H1 (cell line): ENCODE results near the gene SGMS1. TPM values are rescaled to one million over a fixed set of nuclear protein-coding genes. Genes with fewer than 3 reads are reported as not detected.

ENCODE experiments used
- CTCF ChIA-PET: fragments of 300-600 bp; sonication (Branson Sonifier 250); formaldehyde crosslinking; loops from one replicate; lab custom pipeline; 2021; ENCODE audit not compliant: partially characterized antibody; lab: Charles Lee
- POLR2A ChIA-PET: fragments of 300-600 bp; sonication (Branson Sonifier 250); formaldehyde crosslinking; loops from one replicate; lab custom pipeline; 2021; ENCODE audit warnings: inconsistent platforms; ENCODE audit not compliant: partially characterized antibody; lab: Charles Lee
- DNase-seq, 2 experiments: peaks; one replicate each; pipeline versions ENCODE4 v3.0.0 to v3.0.0-alpha.2; 2010 to 2022; ENCODE audit warnings: low spot score in 2 of 2, low read depth in 1 of 2, mixed read lengths in 1 of 2
- FAIRE-seq: peaks from 2 replicates; lab custom pipeline; 2011; peaks lifted over from hg19 to GRCh38; lab: Jason Lieb, UNC
- H2AFZ ChIP-seq: 2 replicates; pipeline ENCODE4 v1.8.1; 2012; ENCODE audit warnings: low read length, inconsistent platforms
- H2AK5ac ChIP-seq: 2 replicates; pipeline ENCODE4 v1.6.1; 2013; ENCODE audit warnings: low read depth, low read length
- H2BK120ac ChIP-seq: replicated peaks from 2 replicates; pipeline ENCODE3; 2013; ENCODE audit warnings: low read depth, low read length, inconsistent platforms
- H2BK12ac ChIP-seq: 2 replicates; pipeline ENCODE4 v1.6.1; 2013; ENCODE audit warnings: low read depth, low read length
- H2BK15ac ChIP-seq: 2 replicates; pipeline ENCODE4 v1.6.1; 2013; ENCODE audit warnings: low read length
- H2BK20ac ChIP-seq: 2 replicates; pipeline ENCODE4 v1.6.1; 2013; ENCODE audit warnings: low read length
- H2BK5ac ChIP-seq: 2 replicates; pipeline ENCODE4 v1.6.1; 2013; ENCODE audit warnings: low read depth, low read length
- H3K14ac ChIP-seq: 2 replicates; pipeline ENCODE4 v1.6.1; 2013; ENCODE audit warnings: inconsistent platforms; ENCODE audit not compliant: insufficient read length
- H3K18ac ChIP-seq: 2 replicates; pipeline ENCODE4 v1.6.1; 2013; ENCODE audit warnings: low read length; ENCODE audit errors: extremely low read depth
- H3K23ac ChIP-seq: 2 replicates; pipeline ENCODE4 v1.6.1; 2013; ENCODE audit warnings: inconsistent platforms; ENCODE audit not compliant: insufficient read length
- H3K23me2 ChIP-seq: 2 replicates; pipeline ENCODE4 v1.6.1; 2013; ENCODE audit warnings: low read depth, low read length
- H3K27ac ChIP-seq: 2 replicates; pipeline ENCODE4 v1.6.1; 2011; ENCODE audit warnings: low read depth, low read length, inconsistent platforms
- H3K27me3 ChIP-seq, 4 experiments: replicated peaks in 1 of 4; 1 replicate in 1 of 4; 2 replicates in 3 of 4; pipeline versions ENCODE4 v1.6.1 to v1.8.1; 2011 to 2013; ENCODE audit warnings: low read length in 3 of 4, mild to moderate bottlenecking in 3 of 4, inconsistent platforms in 2 of 4, mixed read lengths in 2 of 4, moderate library complexity in 1 of 4; ENCODE audit not compliant: control insufficient read depth in 3 of 4, insufficient read depth in 3 of 4; ENCODE audit errors: extremely low read depth in 1 of 4
- H3K36me3 ChIP-seq, 4 experiments: 2 replicates each; pipeline versions ENCODE4 v1.6.1 to v1.8.1; 2011 to 2013; ENCODE audit warnings: mild to moderate bottlenecking in 4 of 4, low read length in 3 of 4, moderate library complexity in 2 of 4, control low read depth in 1 of 4, inconsistent platforms in 1 of 4; ENCODE audit not compliant: insufficient read depth in 4 of 4, control insufficient read depth in 2 of 4
- H3K4ac ChIP-seq: replicated peaks from 2 replicates; pipeline ENCODE3; 2013; ENCODE audit warnings: low read length, low read depth, mixed read lengths, inconsistent platforms; ENCODE audit not compliant: insufficient read length
- H3K4me1 ChIP-seq, 4 experiments: replicated peaks in 1 of 4; 1 replicate in 1 of 4; 2 replicates in 3 of 4; pipeline versions ENCODE4 v1.6.1 to v1.8.1; 2011 to 2013; ENCODE audit warnings: low read length in 3 of 4, inconsistent platforms in 2 of 4, mixed read lengths in 1 of 4; ENCODE audit not compliant: insufficient read depth in 4 of 4, control insufficient read depth in 3 of 4
- H3K4me2 ChIP-seq, 2 experiments: 2 replicates each; pipeline versions ENCODE4 v1.6.1 to v1.8.1; 2011 to 2013; ENCODE audit warnings: low read depth in 2 of 2, low read length in 2 of 2, control low read depth in 1 of 2, inconsistent platforms in 1 of 2, mild to moderate bottlenecking in 1 of 2; ENCODE audit not compliant: insufficient read depth in 1 of 2
- H3K4me3 ChIP-seq, 4 experiments: fragments of 200-600, 300-600 bp in 1 of 4; sonication (generic), shearing (Covaris generic), sonication (Bioruptor Twin) in 1 of 4; 2 replicates each; pipeline versions ENCODE4 v1.5.1 to v1.8.1; 2011 to 2016; ENCODE audit warnings: low read length in 4 of 4, low read depth in 3 of 4, control low read depth in 2 of 4, inconsistent platforms in 2 of 4, mild to moderate bottlenecking in 2 of 4, mixed read lengths in 1 of 4, moderate library complexity in 1 of 4; ENCODE audit not compliant: insufficient read depth in 2 of 4; ENCODE audit errors: extremely low read depth in 1 of 4
- H3K56ac ChIP-seq: replicated peaks from 2 replicates; pipeline ENCODE3; 2013; ENCODE audit warnings: low read depth, mild to moderate bottlenecking, mixed read lengths, low read length, inconsistent platforms; ENCODE audit not compliant: insufficient read length
- H3K79me1 ChIP-seq: 2 replicates; pipeline ENCODE4 v1.6.1; 2013; ENCODE audit warnings: low read depth, low read length, control low read depth
- H3K79me2 ChIP-seq, 2 experiments: 2 replicates each; pipeline versions ENCODE4 v1.6.1 to v1.8.1; 2012 to 2013; ENCODE audit warnings: low read length in 2 of 2, mild to moderate bottlenecking in 2 of 2, inconsistent platforms in 1 of 2; ENCODE audit not compliant: insufficient read depth in 2 of 2, control insufficient read depth in 1 of 2
- H3K9ac ChIP-seq, 4 experiments: replicated peaks in 1 of 4; 1 replicate in 1 of 4; 2 replicates in 3 of 4; pipeline versions ENCODE4 v1.6.1 to v1.8.1; 2011 to 2013; ENCODE audit warnings: low read depth in 3 of 4, low read length in 3 of 4, control low read depth in 2 of 4, mild to moderate bottlenecking in 2 of 4, moderate library complexity in 2 of 4, inconsistent platforms in 1 of 4; ENCODE audit errors: extremely low read depth in 1 of 4
- H3K9me3 ChIP-seq, 2 experiments: 2 replicates each; pipeline versions ENCODE4 v1.6.1 to v1.8.1; 2012 to 2013; ENCODE audit warnings: mild to moderate bottlenecking in 2 of 2, moderate library complexity in 2 of 2, control low read depth in 1 of 2, inconsistent platforms in 1 of 2, low read depth in 1 of 2, low read length in 1 of 2, mixed read lengths in 1 of 2; ENCODE audit not compliant: insufficient read depth in 2 of 2
- H4K20me1 ChIP-seq, 2 experiments: replicated peaks in 1 of 2; 2 replicates each; pipeline versions ENCODE3 to v1.8.1; 2011 to 2013; ENCODE audit warnings: inconsistent platforms in 2 of 2, low read length in 2 of 2, mild to moderate bottlenecking in 1 of 2; ENCODE audit not compliant: insufficient read depth in 2 of 2, control insufficient read depth in 1 of 2
- H4K5ac ChIP-seq: 2 replicates; pipeline ENCODE4 v1.6.1; 2013; ENCODE audit warnings: low read length, low read depth, mixed read lengths, inconsistent platforms; ENCODE audit not compliant: insufficient read length
- H4K8ac ChIP-seq: 2 replicates; pipeline ENCODE4 v1.8.0; 2013; ENCODE audit warnings: mild to moderate bottlenecking, moderate library complexity, low read length, inconsistent platforms; ENCODE audit not compliant: insufficient read depth; ENCODE audit errors: extremely low read depth
- H4K91ac ChIP-seq: replicated peaks from 2 replicates; pipeline ENCODE3; 2013; ENCODE audit warnings: low read length, mixed read lengths, inconsistent platforms; ENCODE audit not compliant: insufficient read length
- TAF1 ChIP-seq: IDR thresholded peaks from 2 replicates; pipeline ENCODE4 v1.6.1; 2011; ENCODE audit warnings: mild to moderate bottlenecking, low read depth, low read length
- WGBS, 2 experiments: shearing (Covaris generic) in 1 of 2; methylation state at CpG; one replicate each; pipeline versions ENCODE4 v1.1.6 to v1.1.7; 2013 to 2015; ENCODE audit warnings: low lambda C conversion rate in 2 of 2, mixed read lengths in 2 of 2, inconsistent platforms in 1 of 2, low coverage in 1 of 2, missing lambda C conversion rate in 1 of 2; ENCODE audit not compliant: insufficient replicate concordance in 2 of 2, insufficient coverage in 1 of 2, insufficient read length in 1 of 2; ENCODE audit errors: extremely low coverage in 1 of 2, missing lambda C conversion rate in 1 of 2; 5-methylcytosine and 5-hydroxymethylcytosine counted together
- polyA plus RNA-seq, 7 experiments: library from polyadenylated mRNA; depleted of rRNA in 3 of 7; stranded (reverse) in 5 of 7; unstranded in 2 of 7; fragments of >200 nt in 5 of 7; fragments of 200-250 nt in 2 of 7; gene quantifications; 1 replicate in 5 of 7; 2 replicates in 1 of 7; 4 replicates in 1 of 7; pipeline versions ENCODE4 v1.2.1 to v1.2.3, GENCODE V29; 2011 to 2013; ENCODE audit warnings: missing spikeins in 2 of 7, mixed read lengths in 2 of 7
- total RNA-seq: library from RNA; stranded (reverse); fragmentation: NEBNext Ultra II Directional; extraction: Animal tissue kit (Norgen Biotek cat#: 25700); gene quantifications from 2 replicates; pipeline ENCODE4 v1.2.1, GENCODE V29; 2021

SGMS1 gene
- total and polyA plus RNA-seq, 2 of the 8 experiments (the other 6 are each of a cell fraction or from before 2014, with no cell fraction given) = 6.0 to 15.6 TPM

DNA sequence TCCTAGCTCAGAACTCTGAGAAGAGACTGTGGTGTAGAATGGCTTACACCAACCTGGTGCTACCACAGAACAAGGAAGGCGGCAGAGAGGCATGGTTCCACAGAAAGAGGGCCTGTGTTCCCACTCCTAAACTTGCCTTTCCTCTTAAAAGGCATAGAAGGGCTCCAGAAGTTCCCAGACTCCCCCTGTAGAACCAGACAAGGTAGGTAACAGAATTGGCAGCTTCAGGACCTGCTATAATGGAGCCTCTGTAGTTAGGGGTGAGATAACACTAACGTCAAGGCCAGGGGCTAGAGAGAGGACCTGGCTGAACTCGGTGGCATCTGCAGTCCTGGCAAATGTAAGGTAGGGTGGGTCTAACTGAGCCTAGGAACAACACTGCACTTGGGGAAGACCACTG is 26.7 kb upstream of the SGMS1 start:
- Histone ChIP-seq H3K27ac (no peak overlapping the region), H3K4ac (no peak overlapping the region), H3K14ac (no peak overlapping the region), H2AFZ (no peak overlapping the region), H3K56ac (no peak overlapping the region), H3K23me2 (no peaks in the 10 kb centered on the region; the same call in 1 of the 2 replicates), H2BK15ac (no peak overlapping the region), H3K18ac (no peak overlapping the region), H2AK5ac (no peak overlapping the region), H2BK120ac (no peak overlapping the region), H4K8ac (no peak overlapping the region), H3K27me3 (no peaks in the 10 kb centered on the region), H4K5ac (no peak overlapping the region), H4K91ac (no peak overlapping the region), H3K9ac (no peak overlapping the region), H3K4me1 (no peaks in the 10 kb centered on the region), H3K9me3 (no peaks in the 10 kb centered on the region), H2BK12ac (no peak overlapping the region), H3K36me3 (no peaks in the 10 kb centered on the region), H4K20me1 (no peaks in the 10 kb centered on the region), H3K79me1 (no peaks in the 10 kb centered on the region), H2BK5ac (no peak overlapping the region), H3K79me2 (no peaks in the 10 kb centered on the region), H3K4me2 (no peak overlapping the region), H3K4me3 (no peak overlapping the region), H2BK20ac (no peak overlapping the region), H3K23ac (no peak overlapping the region)
- POLR2A ChIA-PET = no interaction called here
- CTCF ChIA-PET = interaction anchor here (1.6 kb wide), 1 partner anchor 11 kb away, joined by 3 read pairs; no protein-coding TSS in a partner anchor
- no peak for FAIRE-seq
- no peak for DNase-seq
- WGBS, 2 experiments = 95% methylated on average over 3 of the region's 3 CpGs; no CpG with 5 or more reads in 1 of the 2 experiments
- no peak for TF ChIP-seq TAF1
